ENCODE results near the gene GDPD2.
A peak's percentile ranks its signal among the peaks of the same experiment; 100 is the strongest.
"Not testable (repeated sequence)": the region's sequence is repeated elsewhere in the genome, so short reads cannot be mapped to it uniquely, and the experiment has no call there.

Gene GDPD2

GRCh38 chrX:70422851-70423341, at the start of gene GDPD2:
Gene GDPD2, plus strand, starts transcription at chrX:70423314. Its CDS starts 1,671 bp downstream, at chrX:70424985.
- peak; percentile 39 for DNase-seq (ENCODE audit: low read depth)
- H3K4me3 ChIP-seq (ENCODE audit: low read length) = peak within 1 kb of the TSS; percentile 15
- peak; percentile 55 for TF ChIP-seq CTCF (IDR thresholded peaks at IDR 0.05; ENCODE audit: insufficient read depth, low read depth, low read length, missing control alignments)

- no peak for DNase-seq (ENCODE audit: low read depth)
- TF ChIP-seq CTCF (IDR thresholded peaks at IDR 0.05; ENCODE audit: insufficient read depth, low read depth, low read length, missing control alignments) = no peak
- H3K4me3 ChIP-seq (ENCODE audit: low read length) = no peak overlapping the region
These were observed 36.9 kb upstream of the GDPD2 start for GRCh38 chrX:70386235-70386634.

GRCh38 chrX:70398899-70399298, 24.2 kb upstream of the GDPD2 start:
- no peak overlapping the region for H3K4me3 ChIP-seq (ENCODE audit: low read length)
- TF ChIP-seq CTCF (IDR thresholded peaks at IDR 0.05; ENCODE audit: insufficient read depth, low read depth, low read length, missing control alignments) = no peak
- DNase-seq (ENCODE audit: low read depth) = peak; percentile 27

GRCh38 chrX:70400181-70400580, 22.9 kb upstream of the GDPD2 start:
- H3K4me3 ChIP-seq (ENCODE audit: low read length); DNase-seq (ENCODE audit: low read depth): not testable (repeated sequence)

- no peak for TF ChIP-seq CTCF (IDR thresholded peaks at IDR 0.05; ENCODE audit: insufficient read depth, low read depth, low read length, missing control alignments)
- peak; percentile 72 for DNase-seq (ENCODE audit: low read depth)
- no peak overlapping the region for H3K4me3 ChIP-seq (ENCODE audit: low read length)
These were observed 20.4 kb upstream of the GDPD2 start for GRCh38 chrX:70402721-70403120.

GRCh38 chrX:70405003-70405402, 18.1 kb upstream of the GDPD2 start:
- no peak overlapping the region for H3K4me3 ChIP-seq (ENCODE audit: low read length)
- no peak for DNase-seq (ENCODE audit: low read depth)
- TF ChIP-seq CTCF (IDR thresholded peaks at IDR 0.05; ENCODE audit: insufficient read depth, low read depth, low read length, missing control alignments) = no peak

GRCh38 chrX:70410921-70411320, 12.2 kb upstream of the GDPD2 start:
- TF ChIP-seq CTCF (IDR thresholded peaks at IDR 0.05; ENCODE audit: insufficient read depth, low read depth, low read length, missing control alignments) = no peak
- no peak overlapping the region for H3K4me3 ChIP-seq (ENCODE audit: low read length)
- DNase-seq (ENCODE audit: low read depth) = no peak

Data from epithelial cell of esophagus (primary cell).